ENCODE data around the gene FBXO21. TPM values are rescaled to one million over a fixed set of nuclear protein-coding genes. Genes with fewer than 3 reads are reported as not detected.

The FBXO21 gene
- total RNA-seq: 67.6 and 76.6 TPM in 2 replicates

GRCh38 chr12:117190210-117190781 is at the start of gene FBXO21:
Gene FBXO21 (minus strand): TSS chr12:117190470. CDS start chr12:117190456, 14 bp downstream.

Other genes with a start within 250 kb of the FBXO21 start
- not detected in 2 replicates for gene TESC, start 91.1 kb downstream of the FBXO21 start, total RNA-seq
- not detected in 2 replicates for gene NOS1, start 171.2 kb upstream of the FBXO21 start, total RNA-seq